Astrocyte (in vitro differentiated cells and primary cell): ENCODE results near the gene GAL3ST1.

Experiments
- CTCF ChIP-seq: IDR thresholded peaks from 2 replicates; pipeline ENCODE4 v1.5.1; 2011; ENCODE audit warnings: low read depth, mild to moderate bottlenecking, inconsistent platforms, low read length, moderate library complexity; ENCODE audit not compliant: insufficient read depth
- EZH2 ChIP-seq: IDR thresholded peaks from 2 replicates; pipeline ENCODE4 v1.6.1; 2012; ENCODE audit warnings: mild to moderate bottlenecking, low read length, inconsistent platforms; ENCODE audit not compliant: insufficient read depth

DNA sequence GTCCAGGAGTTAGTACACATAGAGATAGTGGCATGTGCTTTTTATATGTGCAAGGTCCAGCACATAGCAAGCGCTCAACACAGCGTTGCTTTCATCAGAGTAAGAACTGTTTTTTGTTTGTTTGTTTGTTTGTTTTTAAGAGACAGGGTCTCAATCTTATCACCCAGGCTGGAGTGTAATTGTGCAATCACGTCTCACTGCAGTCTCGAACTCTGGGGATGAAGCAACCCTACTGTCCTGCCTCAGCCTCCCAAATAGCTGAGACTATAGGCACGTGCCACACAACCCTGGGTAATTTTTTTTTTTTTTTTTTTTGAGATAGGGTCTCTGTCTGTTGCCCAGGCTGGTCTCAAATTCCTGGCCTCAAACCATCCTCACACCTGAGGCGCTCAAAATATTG lies 43.4 kb upstream of the GAL3ST1 start:
- TF ChIP-seq CTCF (no peak), EZH2 (no peak)
